ENCODE data around the gene NUCB1.
A peak's percentile ranks its signal among the peaks of the same experiment; 100 is the strongest.
"Not testable (repeated sequence)": the region's sequence is repeated elsewhere in the genome, so short reads cannot be mapped to it uniquely, and the experiment has no call there.

NUCB1 gene

GRCh38 chr19:48867746-48868113 lies 32.4 kb upstream of the NUCB1 start:
- H3K27ac ChIP-seq (ENCODE audit: low read length): no peak overlapping the region
- H3K4me1 ChIP-seq (ENCODE audit: control insufficient read depth, low read depth, low read length): peaks cover 16% of the 10 kb centered on the region
- H3K27me3 ChIP-seq (ENCODE audit: control insufficient read depth, insufficient read depth, low read length): no peaks in the 10 kb centered on the region
- no peaks in the 10 kb centered on the region for H3K9me3 ChIP-seq (ENCODE audit: control insufficient read depth, low read depth, low read length)
- H3K36me3 ChIP-seq (ENCODE audit: control insufficient read depth, low read depth, low read length): peaks cover 2% of the 10 kb centered on the region
- H3K4me3 ChIP-seq (ENCODE audit: low read length): peak overlapping the region; percentile 60
- peak overlapping the region; percentile 57 for H3K9ac ChIP-seq (ENCODE audit: low read length)

GRCh38 chr19:48868114-48868886 lies 31.8 kb upstream of the NUCB1 start, which contains the start of gene PLEKHA4:
TSS of gene PLEKHA4 (minus strand) at chr19:48868617. CDS start at chr19:48867620, 997 bp downstream.
- Histone ChIP-seq H3K4me1 (ENCODE audit: control insufficient read depth, low read depth, low read length) (peaks cover 20% of the 10 kb centered on the region), H3K27me3 (ENCODE audit: control insufficient read depth, insufficient read depth, low read length) (no peaks in the 10 kb centered on the region), H3K4me3 (ENCODE audit: low read length) (peak within 1 kb of the TSS; percentile 60), H3K9me3 (ENCODE audit: control insufficient read depth, low read depth, low read length) (no peaks in the 10 kb centered on the region), H3K27ac (ENCODE audit: low read length) (no peak within 1 kb of the TSS), H3K36me3 (ENCODE audit: control insufficient read depth, low read depth, low read length) (peaks cover 3% of the 10 kb centered on the region), H3K9ac (ENCODE audit: low read length) (peak within 1 kb of the TSS; percentile 57)

- Histone ChIP-seq H3K9me3 (ENCODE audit: control insufficient read depth, low read depth, low read length) (no peaks in the 10 kb centered on the region), H3K9ac (ENCODE audit: low read length) (no peak overlapping the region), H3K27ac (ENCODE audit: low read length) (no peak overlapping the region), H3K4me1 (ENCODE audit: control insufficient read depth, low read depth, low read length) (peaks cover 22% of the 10 kb centered on the region), H3K36me3 (ENCODE audit: control insufficient read depth, low read depth, low read length) (peaks cover 18% of the 10 kb centered on the region), H3K27me3 (ENCODE audit: control insufficient read depth, insufficient read depth, low read length) (no peaks in the 10 kb centered on the region), H3K4me3 (ENCODE audit: low read length) (no peak overlapping the region)
Observed at GRCh38 chr19:48870048-48870447, 30.1 kb upstream of the NUCB1 start.

- Histone ChIP-seq H3K4me1 (ENCODE audit: control insufficient read depth, low read depth, low read length) (peaks cover 22% of the 10 kb centered on the region), H3K36me3 (ENCODE audit: control insufficient read depth, low read depth, low read length) (peaks cover 29% of the 10 kb centered on the region)
- H3K27ac ChIP-seq (ENCODE audit: low read length); H3K4me3 ChIP-seq (ENCODE audit: low read length); H3K27me3 ChIP-seq (ENCODE audit: control insufficient read depth, insufficient read depth, low read length); H3K9me3 ChIP-seq (ENCODE audit: control insufficient read depth, low read depth, low read length); H3K9ac ChIP-seq (ENCODE audit: low read length): not testable (repeated sequence)
Observed at GRCh38 chr19:48871471-48872181, 28.5 kb upstream of the NUCB1 start.

- Histone ChIP-seq H3K9me3 (ENCODE audit: control insufficient read depth, low read depth, low read length) (no peaks in the 10 kb centered on the region), H3K9ac (ENCODE audit: low read length) (peak within 1 kb of the TSS; percentile 100), H3K4me1 (ENCODE audit: control insufficient read depth, low read depth, low read length) (peaks cover 22% of the 10 kb centered on the region), H3K27me3 (ENCODE audit: control insufficient read depth, insufficient read depth, low read length) (no peaks in the 10 kb centered on the region), H3K36me3 (ENCODE audit: control insufficient read depth, low read depth, low read length) (peaks cover 29% of the 10 kb centered on the region), H3K27ac (ENCODE audit: low read length) (peak within 1 kb of the TSS; percentile 96), H3K4me3 (ENCODE audit: low read length) (peak within 1 kb of the TSS; percentile 87)
Observed at GRCh38 chr19:48872182-48872883, 27.8 kb upstream of the NUCB1 start, which contains the start of gene PPP1R15A. TSS of gene PPP1R15A (plus strand) at chr19:48872421. CDS start at chr19:48873234, 813 bp downstream.

- Histone ChIP-seq H3K36me3 (ENCODE audit: control insufficient read depth, low read depth, low read length) (peaks cover 29% of the 10 kb centered on the region), H3K4me1 (ENCODE audit: control insufficient read depth, low read depth, low read length) (peaks cover 17% of the 10 kb centered on the region), H3K27me3 (ENCODE audit: control insufficient read depth, insufficient read depth, low read length) (no peaks in the 10 kb centered on the region), H3K4me3 (ENCODE audit: low read length) (peak overlapping the region; percentile 87), H3K9ac (ENCODE audit: low read length) (peak overlapping the region; percentile 100), H3K9me3 (ENCODE audit: control insufficient read depth, low read depth, low read length) (no peaks in the 10 kb centered on the region), H3K27ac (ENCODE audit: low read length) (peak overlapping the region; percentile 96)
Observed at GRCh38 chr19:48872884-48873475, 27.1 kb upstream of the NUCB1 start.

- Histone ChIP-seq H3K4me1 (ENCODE audit: control insufficient read depth, low read depth, low read length) (peaks cover 10% of the 10 kb centered on the region), H3K9me3 (ENCODE audit: control insufficient read depth, low read depth, low read length) (no peaks in the 10 kb centered on the region), H3K36me3 (ENCODE audit: control insufficient read depth, low read depth, low read length) (peaks cover 29% of the 10 kb centered on the region), H3K27ac (ENCODE audit: low read length) (peak overlapping the region; percentile 96), H3K9ac (ENCODE audit: low read length) (peak overlapping the region; percentile 100), H3K27me3 (ENCODE audit: control insufficient read depth, insufficient read depth, low read length) (no peaks in the 10 kb centered on the region), H3K4me3 (ENCODE audit: low read length) (peak overlapping the region; percentile 87)
Observed at GRCh38 chr19:48873476-48874302, 26.4 kb upstream of the NUCB1 start.

- no peaks in the 10 kb centered on the region for H3K9me3 ChIP-seq (ENCODE audit: control insufficient read depth, low read depth, low read length)
- H3K4me1 ChIP-seq (ENCODE audit: control insufficient read depth, low read depth, low read length): peaks cover 6% of the 10 kb centered on the region
- H3K9ac ChIP-seq (ENCODE audit: low read length): no peak overlapping the region
- no peak overlapping the region for H3K4me3 ChIP-seq (ENCODE audit: low read length)
- no peaks in the 10 kb centered on the region for H3K27me3 ChIP-seq (ENCODE audit: control insufficient read depth, insufficient read depth, low read length)
- peaks cover 29% of the 10 kb centered on the region for H3K36me3 ChIP-seq (ENCODE audit: control insufficient read depth, low read depth, low read length)
- no peak overlapping the region for H3K27ac ChIP-seq (ENCODE audit: low read length)
Observed at GRCh38 chr19:48874303-48875135, 25.6 kb upstream of the NUCB1 start.

GRCh38 chr19:48876043-48876981 lies 23.8 kb upstream of the NUCB1 start:
- not testable (repeated sequence) for H3K9me3 ChIP-seq (ENCODE audit: control insufficient read depth, low read depth, low read length); H3K27ac ChIP-seq (ENCODE audit: low read length); H3K27me3 ChIP-seq (ENCODE audit: control insufficient read depth, insufficient read depth, low read length); H3K9ac ChIP-seq (ENCODE audit: low read length); H3K4me3 ChIP-seq (ENCODE audit: low read length); H3K4me1 ChIP-seq (ENCODE audit: control insufficient read depth, low read depth, low read length)
- H3K36me3 ChIP-seq (ENCODE audit: control insufficient read depth, low read depth, low read length): peaks cover 29% of the 10 kb centered on the region
